HepG2 (cell line): ENCODE results near the gene ITPK1. TPM values are rescaled to one million over a fixed set of nuclear protein-coding genes. Genes with fewer than 3 reads are reported as not detected.

Experiments
- ATAC-seq: fragments of 200-7000 bp; cut with Tn5 transposase; 3 replicates; pipeline ENCODE4 v1.9.1; 2020; ENCODE audit warnings: mild to moderate bottlenecking, moderate library complexity
- BruUV-seq: library from RNA; stranded (reverse); fragments of 400-500 nt; replicated peaks from 2 replicates; lab custom pipeline; 2021; lab: Mats Ljungman, UMichigan
- CTCF ChIA-PET: fragments of 300-600 bp; formaldehyde crosslinking; extraction: SDS; loops from one replicate; lab custom pipeline; 2021; ENCODE audit warnings: low total read pairs, inconsistent platforms, low intra/inter-chr PET ratio; lab: Yijun Ruan, JAX
- POLR2A ChIA-PET: fragments of 350-600 bp; sonication (Branson Sonifier 250); formaldehyde crosslinking; loops from one replicate; lab custom pipeline; 2020; ENCODE audit warnings: antibody characterized with exemption, inconsistent platforms; lab: Yijun Ruan, JAX
- DNase-seq: peaks from one replicate; pipeline ENCODE4 v3.0.0-alpha.2; 2015; ENCODE audit warnings: low spot score
- FAIRE-seq: peaks from 3 replicates; lab custom pipeline; 2011; peaks lifted over from hg19 to GRCh38; lab: Jason Lieb, UNC
- H2AFZ ChIP-seq: one replicate; pipeline ENCODE4 v1.6.1; 2011; ENCODE audit warnings: low read length, inconsistent platforms
- H3K27ac ChIP-seq: fragments of 300-600 bp; 3 replicates; pipeline ENCODE4 v1.8.0; 2011; ENCODE audit warnings: mixed run types, mild to moderate bottlenecking, mixed read lengths, low read length, inconsistent platforms; ENCODE audit not compliant: insufficient read depth; ENCODE audit errors: extremely low read length
- H3K27me3 ChIP-seq, 2 experiments: fragments of 200-600 bp in 1 of 2; 2 replicates in 1 of 2; 3 replicates in 1 of 2; pipeline versions ENCODE4 v1.6.0 to v1.8.0; 2011; ENCODE audit warnings: low read length in 2 of 2, mild to moderate bottlenecking in 2 of 2, moderate library complexity in 2 of 2, inconsistent platforms in 1 of 2; ENCODE audit not compliant: insufficient read depth in 2 of 2, control insufficient read depth in 1 of 2
- H3K36me3 ChIP-seq, 2 experiments: fragments of 200-600 bp in 1 of 2; replicated peaks in 1 of 2; 2 replicates in 1 of 2; 3 replicates in 1 of 2; pipeline versions ENCODE4 v1.5.1 to v1.8.0; 2011; ENCODE audit warnings: low read length in 2 of 2, inconsistent platforms in 1 of 2; ENCODE audit not compliant: insufficient read depth in 2 of 2, control insufficient read depth in 1 of 2
- H3K4me1 ChIP-seq: 2 replicates; pipeline ENCODE4 v1.5.1; 2012; ENCODE audit warnings: low read length, inconsistent platforms; ENCODE audit not compliant: insufficient read depth
- H3K4me2 ChIP-seq: 2 replicates; pipeline ENCODE4 v1.6.0; 2011; ENCODE audit warnings: low read depth, low read length, inconsistent platforms
- H3K4me3 ChIP-seq, 3 experiments: fragments of 200-600 bp in 1 of 3; sonication (generic), shearing (Covaris generic) in 1 of 3; replicated peaks in 1 of 3; 2 replicates each; pipeline ENCODE4 v1.5.1; 2011 to 2016; ENCODE audit warnings: low read length in 3 of 3, inconsistent platforms in 2 of 3, low read depth in 2 of 3, mild to moderate bottlenecking in 2 of 3, control low read depth in 1 of 3, mixed read lengths in 1 of 3; ENCODE audit not compliant: insufficient read depth in 1 of 3
- H3K79me2 ChIP-seq: one replicate; pipeline ENCODE4 v1.6.1; 2011; ENCODE audit warnings: low read length, inconsistent platforms; ENCODE audit not compliant: insufficient read depth
- H3K9ac ChIP-seq: 2 replicates; pipeline ENCODE4 v1.6.0; 2011; ENCODE audit warnings: mild to moderate bottlenecking, low read depth, low read length, inconsistent platforms; ENCODE audit not compliant: insufficient read depth
- H3K9me3 ChIP-seq: 2 replicates; pipeline ENCODE4 v1.5.1; 2012; ENCODE audit warnings: mild to moderate bottlenecking, low read length
- H4K20me1 ChIP-seq: 2 replicates; pipeline ENCODE4 v1.6.0; 2011; ENCODE audit warnings: inconsistent platforms, mild to moderate bottlenecking, low read length, moderate library complexity; ENCODE audit not compliant: insufficient read depth
- EP300 ChIP-seq, 3 experiments: sonication (generic) in 1 of 3; formaldehyde crosslinking in 1 of 3; IDR thresholded peaks; 2 replicates each; pipeline versions ENCODE4 v1.5.1 to v1.6.1; 2011 to 2020; ENCODE audit warnings: low read depth in 2 of 3, low read length in 2 of 3, borderline replicate concordance in 1 of 3, improper control_type of control experiment in 1 of 3, mild to moderate bottlenecking in 1 of 3, missing genetic modification reagents in 1 of 3, moderate library complexity in 1 of 3
- ERF ChIP-seq: IDR thresholded peaks from 2 replicates; pipeline ENCODE4 v1.6.1; 2018; ENCODE audit warnings: missing biosample characterization, missing genetic modification reagents
- FOXJ3 ChIP-seq: sonication (generic); formaldehyde crosslinking; IDR thresholded peaks from 2 replicates; pipeline ENCODE4 v1.4.0; 2020; ENCODE audit warnings: missing genetic modification reagents, mild to moderate bottlenecking, borderline replicate concordance
- HNRNPK ChIP-seq: fragments of 200-400 bp; formaldehyde crosslinking; IDR thresholded peaks from 2 replicates; pipeline ENCODE4 v1.6.1; 2018; ENCODE audit warnings: low read length, low read depth, moderate library complexity, mild to moderate bottlenecking; ENCODE audit not compliant: poor library complexity, severe bottlenecking
- KDM2A ChIP-seq: sonication (generic); formaldehyde crosslinking; IDR thresholded peaks from 2 replicates; pipeline ENCODE4 v1.4.0; 2020; ENCODE audit warnings: low read depth, missing genetic modification reagents, borderline replicate concordance
- MTF2 ChIP-seq: sonication (generic); formaldehyde crosslinking; IDR thresholded peaks from 2 replicates; pipeline ENCODE4 v1.5.0; 2020; ENCODE audit warnings: missing genetic modification reagents, borderline replicate concordance
- PAF1 ChIP-seq: IDR thresholded peaks from 2 replicates; pipeline ENCODE4 v1.6.1; 2016; ENCODE audit warnings: missing genetic modification reagents, missing compliant biosample characterization
- SP1 ChIP-seq, 2 experiments: fragments of 450-650 bp in 1 of 2; sonication (generic) in 1 of 2; formaldehyde crosslinking in 1 of 2; IDR thresholded peaks; 2 replicates each; pipeline versions ENCODE4 v1.4.0 to v1.6.1; 2016 to 2020; ENCODE audit warnings: missing genetic modification reagents in 1 of 2
- SRSF4 ChIP-seq: fragments of 200-400 bp; formaldehyde crosslinking; IDR thresholded peaks from one replicate; pipeline ENCODE4 v1.6.1; 2018; ENCODE audit warnings: mild to moderate bottlenecking, low read depth, low read length, moderate library complexity; ENCODE audit not compliant: poor library complexity, severe bottlenecking
- ZNF121 ChIP-seq: sonication (generic); formaldehyde crosslinking; IDR thresholded peaks from 2 replicates; pipeline ENCODE4 v1.5.0; 2020; ENCODE audit warnings: mild to moderate bottlenecking, missing genetic modification reagents
- WGBS: methylation state at CpG from one replicate; pipeline ENCODE4 v1.1.6; 2017; ENCODE audit warnings: low lambda C conversion rate; 5-methylcytosine and 5-hydroxymethylcytosine counted together
- in situ Hi-C: cut with HindIII; loops from 2 replicates; pipeline ENCODE4 v1.10.0; 2017; ENCODE audit warnings: low pct_unique_long_range_greater_than_20kb; ENCODE audit not compliant: extremely low pct_ligation_motif_present
- intact Hi-C: fragments of 100-400 bp; cut with micrococcal nuclease; formaldehyde crosslinking; loops from one replicate; pipeline ENCODE4 v1.10.0; 2022; ENCODE audit not compliant: unreplicated experiment
- polyA plus RNA-seq, 8 experiments: library from polyadenylated mRNA; depleted of rRNA in 3 of 8; stranded (reverse) in 7 of 8; unstranded in 1 of 8; fragments of >200 nt; fragmentation: Illumina TruSeq in 4 of 8; extraction: Trizol in 4 of 8; gene quantifications; 2 replicates each; pipeline versions ENCODE4 v1.2.1 to v1.2.3, GENCODE V29; 2011 to 2016; ENCODE audit warnings: low read depth in 4 of 8, missing spikeins in 1 of 8, mixed read lengths in 1 of 8; ENCODE audit not compliant: insufficient read depth in 1 of 8
- total RNA-seq, 5 experiments: library from RNA; depleted of rRNA; stranded (reverse); fragments of >200 nt; fragmentation: Illumina TruSeq; extraction: Trizol; gene quantifications; 2 replicates each; pipeline ENCODE4 v1.2.3, GENCODE V29; 2016; ENCODE audit warnings: low read depth in 1 of 5
- TF ChIP-seq, protein P1 (sequence below): sonication (generic); formaldehyde crosslinking; IDR thresholded peaks from 2 replicates; pipeline ENCODE4 v1.4.0; 2020; ENCODE audit warnings: missing genetic modification reagents, borderline replicate concordance
- TF ChIP-seq, protein P2 (sequence below): sonication (generic); formaldehyde crosslinking; IDR thresholded peaks from 2 replicates; pipeline ENCODE4 v1.4.0; 2020; ENCODE audit warnings: mild to moderate bottlenecking, missing genetic modification reagents
- TF ChIP-seq, protein P3 (sequence below): sonication (generic); formaldehyde crosslinking; IDR thresholded peaks from 2 replicates; pipeline ENCODE4 v1.8.0; 2022; ENCODE audit warnings: mild to moderate bottlenecking, missing genetic modification reagents, borderline replicate concordance

The ITPK1 gene
- total and polyA plus RNA-seq, 2 of the 13 experiments (the other 11 are each of a cell fraction or from before 2014, with no cell fraction given) = 20.5 to 47.5 TPM

DNA sequence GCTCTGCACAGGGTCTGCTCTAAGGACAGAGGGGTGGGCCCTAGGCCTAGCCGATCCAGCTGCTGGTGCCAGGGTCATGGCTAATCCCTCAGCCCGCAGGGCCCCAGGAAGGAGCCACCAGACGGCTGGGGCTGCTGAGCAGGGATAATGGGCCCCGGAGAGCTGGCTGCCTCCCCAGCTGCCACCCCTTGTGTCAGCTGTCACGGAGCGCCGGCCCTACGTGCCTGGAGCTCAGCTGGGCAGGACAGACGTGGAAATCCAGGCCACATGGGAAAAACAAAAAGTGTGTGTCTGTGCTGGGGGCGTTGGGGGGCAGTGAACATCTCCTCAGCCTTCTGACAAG, 156.6 kb downstream of the ITPK1 start:
- BruUV-seq = no TSS peak
- Histone ChIP-seq H3K27ac (no peak overlapping the region), H3K9me3 (no peaks in the 10 kb centered on the region), H3K9ac (no peak overlapping the region), H2AFZ (no peak overlapping the region), H3K79me2 (no peaks in the 10 kb centered on the region), H3K27me3 (no peaks in the 10 kb centered on the region), H3K36me3 (peaks cover 0 to 23% of the 10 kb centered on the region in 2 experiments; a peak in 2 of 5 replicates), H3K4me1 (peaks cover 17% of the 10 kb centered on the region)
- 94% methylated on average over 8 of the region's 10 CpGs for WGBS
- in situ Hi-C loops = loop anchor here (10.0 kb wide), 1 partner anchor 156 kb away; the partner anchor contains the start of gene ITPK1
- ATAC-seq = no peak
- TF ChIP-seq SRSF4 (no peak), HNRNPK (no peak), MTF2 (CRISPR knock-in tag) (no peak), SP1 (IDR thresholded peaks at IDR 0.05) (no peak), SP1 (CRISPR knock-in tag; IDR thresholded peaks at IDR 0.05) (no peak), FOXJ3 (no peak), ZNF121 (CRISPR knock-in tag) (no peak), PAF1 (CRISPR knock-in tag) (no peak), EP300 (IDR thresholded peaks at IDR 0.05; ENCODE audit: low read depth in 2 of 2, low read length in 2 of 2) (no peak), EP300 (CRISPR knock-in tag; IDR thresholded peaks at IDR 0.05; ENCODE audit: borderline replicate concordance) (no peak), KDM2A (CRISPR knock-in tag) (no peak), ERF (CRISPR knock-in tag) (no peak)
- TF ChIP-seq, protein P1, sequence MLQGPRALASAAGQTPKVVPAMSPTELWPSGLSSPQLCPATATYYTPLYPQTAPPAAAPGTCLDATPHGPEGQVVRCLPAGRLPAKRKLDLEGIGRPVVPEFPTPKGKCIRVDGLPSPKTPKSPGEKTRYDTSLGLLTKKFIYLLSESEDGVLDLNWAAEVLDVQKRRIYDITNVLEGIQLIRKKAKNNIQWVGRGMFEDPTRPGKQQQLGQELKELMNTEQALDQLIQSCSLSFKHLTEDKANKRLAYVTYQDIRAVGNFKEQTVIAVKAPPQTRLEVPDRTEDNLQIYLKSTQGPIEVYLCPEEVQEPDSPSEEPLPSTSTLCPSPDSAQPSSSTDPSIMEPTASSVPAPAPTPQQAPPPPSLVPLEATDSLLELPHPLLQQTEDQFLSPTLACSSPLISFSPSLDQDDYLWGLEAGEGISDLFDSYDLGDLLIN (CRISPR knock-in tag) = no peak
- TF ChIP-seq, protein P2, sequence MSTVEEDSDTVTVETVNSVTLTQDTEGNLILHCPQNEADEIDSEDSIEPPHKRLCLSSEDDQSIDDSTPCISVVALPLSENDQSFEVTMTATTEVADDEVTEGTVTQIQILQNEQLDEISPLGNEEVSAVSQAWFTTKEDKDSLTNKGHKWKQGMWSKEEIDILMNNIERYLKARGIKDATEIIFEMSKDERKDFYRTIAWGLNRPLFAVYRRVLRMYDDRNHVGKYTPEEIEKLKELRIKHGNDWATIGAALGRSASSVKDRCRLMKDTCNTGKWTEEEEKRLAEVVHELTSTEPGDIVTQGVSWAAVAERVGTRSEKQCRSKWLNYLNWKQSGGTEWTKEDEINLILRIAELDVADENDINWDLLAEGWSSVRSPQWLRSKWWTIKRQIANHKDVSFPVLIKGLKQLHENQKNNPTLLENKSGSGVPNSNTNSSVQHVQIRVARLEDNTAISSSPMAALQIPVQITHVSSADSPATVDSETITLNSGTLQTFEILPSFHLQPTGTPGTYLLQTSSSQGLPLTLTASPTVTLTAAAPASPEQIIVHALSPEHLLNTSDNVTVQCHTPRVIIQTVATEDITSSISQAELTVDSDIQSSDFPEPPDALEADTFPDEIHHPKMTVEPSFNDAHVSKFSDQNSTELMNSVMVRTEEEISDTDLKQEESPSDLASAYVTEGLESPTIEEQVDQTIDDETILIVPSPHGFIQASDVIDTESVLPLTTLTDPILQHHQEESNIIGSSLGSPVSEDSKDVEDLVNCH (CRISPR knock-in tag) = no peak
- TF ChIP-seq, protein P3, sequence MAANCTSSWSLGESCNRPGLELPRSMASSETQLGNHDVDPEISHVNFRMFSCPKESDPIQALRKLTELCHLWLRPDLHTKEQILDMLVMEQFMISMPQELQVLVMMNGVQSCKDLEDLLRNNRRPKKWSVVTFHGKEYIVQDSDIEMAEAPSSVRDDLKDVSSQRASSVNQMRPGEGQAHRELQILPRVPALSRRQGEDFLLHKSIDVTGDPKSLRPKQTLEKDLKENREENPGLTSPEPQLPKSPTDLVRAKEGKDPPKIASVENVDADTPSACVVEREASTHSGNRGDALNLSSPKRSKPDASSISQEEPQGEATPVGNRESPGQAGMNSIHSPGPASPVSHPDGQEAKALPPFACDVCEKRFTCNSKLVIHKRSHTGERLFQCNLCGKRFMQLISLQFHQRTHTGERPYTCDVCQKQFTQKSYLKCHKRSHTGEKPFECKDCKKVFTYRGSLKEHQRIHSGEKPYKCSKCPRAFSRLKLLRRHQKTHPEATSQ (CRISPR knock-in tag) = no peak
- TF ChIP-seq, all 625 proteins: peak for 0
- Histone ChIP-seq H4K20me1 (no peaks in the 10 kb centered on the region), H3K4me2 (no peak overlapping the region), H3K4me3 (no peak overlapping the region)
- CTCF ChIA-PET = no interaction called here
- POLR2A ChIA-PET = no interaction called here
- DNase-seq (no peak), FAIRE-seq (no peak)
- intact Hi-C loops = no loop called here
